H9 (cell line): ENCODE measurements around the gene NEDD4L. TPM values are rescaled to one million over a fixed set of nuclear protein-coding genes. Genes with fewer than 3 reads are reported as not detected.

ENCODE experiments used
- DNase-seq: peaks from one replicate; pipeline ENCODE4 v3.0.0-alpha.2; 2017
- H2AFZ ChIP-seq: one replicate; pipeline ENCODE4 v1.6.1; 2013; ENCODE audit warnings: mild to moderate bottlenecking, low read length, control low read depth, moderate library complexity
- H2AK5ac ChIP-seq: 2 replicates; pipeline ENCODE4 v1.6.1; 2013; ENCODE audit warnings: low read length, control low read depth, mixed read lengths; ENCODE audit not compliant: insufficient read length
- H2BK120ac ChIP-seq: one replicate; pipeline ENCODE4 v1.6.1; 2013; ENCODE audit warnings: low read depth, mild to moderate bottlenecking, low read length, control low read depth, inconsistent platforms; ENCODE audit not compliant: poor library complexity, severe bottlenecking
- H2BK12ac ChIP-seq: 2 replicates; pipeline ENCODE4 v1.6.1; 2013; ENCODE audit warnings: low read length, control low read depth, mixed read lengths, low read depth; ENCODE audit not compliant: insufficient read length
- H2BK15ac ChIP-seq: 2 replicates; pipeline ENCODE4 v1.6.1; 2013; ENCODE audit warnings: low read depth, low read length, control low read depth
- H2BK20ac ChIP-seq: one replicate; pipeline ENCODE4 v1.6.1; 2013; ENCODE audit warnings: low read depth, mild to moderate bottlenecking, low read length, control low read depth, inconsistent platforms; ENCODE audit not compliant: poor library complexity, severe bottlenecking
- H2BK5ac ChIP-seq: 2 replicates; pipeline ENCODE4 v1.6.1; 2013; ENCODE audit warnings: low read length, control low read depth, mixed read lengths; ENCODE audit not compliant: insufficient read length
- H3K14ac ChIP-seq: 2 replicates; pipeline ENCODE4 v1.6.1; 2013; ENCODE audit warnings: low read length, control low read depth; ENCODE audit not compliant: insufficient read depth
- H3K18ac ChIP-seq: 2 replicates; pipeline ENCODE4 v1.6.1; 2013; ENCODE audit warnings: low read depth, mild to moderate bottlenecking, mixed read lengths, low read length, control low read depth; ENCODE audit not compliant: insufficient read length
- H3K23ac ChIP-seq: 2 replicates; pipeline ENCODE4 v1.6.1; 2013; ENCODE audit warnings: low read length, control low read depth, mixed read lengths, low read depth; ENCODE audit not compliant: insufficient read length
- H3K23me2 ChIP-seq: 2 replicates; pipeline ENCODE4 v1.6.1; 2013; ENCODE audit warnings: low read depth, mild to moderate bottlenecking, mixed read lengths, low read length, control low read depth; ENCODE audit not compliant: insufficient read length, poor library complexity, severe bottlenecking
- H3K27ac ChIP-seq: 2 replicates; pipeline ENCODE4 v1.5.1; 2013; ENCODE audit warnings: low read length, control low read depth, mixed read lengths, low read depth; ENCODE audit not compliant: insufficient read length
- H3K27me3 ChIP-seq: 2 replicates; pipeline ENCODE4 v1.6.1; 2013; ENCODE audit warnings: low read length, control low read depth, inconsistent platforms; ENCODE audit not compliant: insufficient read depth
- H3K4ac ChIP-seq: 2 replicates; pipeline ENCODE4 v1.6.1; 2013; ENCODE audit warnings: low read depth, mild to moderate bottlenecking, control low read depth, inconsistent platforms, low read length, moderate library complexity
- H3K4me1 ChIP-seq: 2 replicates; pipeline ENCODE4 v1.6.1; 2013; ENCODE audit warnings: low read length, control low read depth, inconsistent platforms; ENCODE audit not compliant: insufficient read depth
- H3K4me2 ChIP-seq: 2 replicates; pipeline ENCODE4 v1.6.1; 2013; ENCODE audit warnings: low read length, control low read depth, mixed read lengths; ENCODE audit not compliant: insufficient read length, insufficient read depth
- H3K56ac ChIP-seq: 2 replicates; pipeline ENCODE4 v1.6.1; 2013; ENCODE audit warnings: low read depth, mild to moderate bottlenecking, mixed read lengths, low read length, control low read depth; ENCODE audit not compliant: insufficient read length
- H3K79me1 ChIP-seq: 2 replicates; pipeline ENCODE4 v1.6.1; 2013; ENCODE audit warnings: low read depth, mild to moderate bottlenecking, moderate library complexity, low read length, control low read depth, inconsistent platforms; ENCODE audit not compliant: insufficient read depth, poor library complexity, severe bottlenecking
- H3K79me2 ChIP-seq: 2 replicates; pipeline ENCODE4 v1.6.1; 2013; ENCODE audit warnings: low read length, control low read depth, inconsistent platforms; ENCODE audit not compliant: insufficient read depth
- H3K9ac ChIP-seq: 2 replicates; pipeline ENCODE4 v1.6.1; 2013; ENCODE audit warnings: low read length, control low read depth, mixed read lengths; ENCODE audit not compliant: insufficient read length; ENCODE audit errors: extremely low read depth
- H3K9me3 ChIP-seq: one replicate; pipeline ENCODE4 v1.6.1; 2013; ENCODE audit warnings: low read depth, low read length, inconsistent platforms; ENCODE audit not compliant: control insufficient read depth
- H3T11ph ChIP-seq: one replicate; pipeline ENCODE4 v1.6.1; 2013; ENCODE audit warnings: mild to moderate bottlenecking, low read length, control low read depth, inconsistent platforms
- H4K20me1 ChIP-seq: one replicate; pipeline ENCODE4 v1.6.1; 2013; ENCODE audit not compliant: control insufficient read depth, insufficient read length, insufficient read depth
- H4K5ac ChIP-seq: 2 replicates; pipeline ENCODE4 v1.6.1; 2013; ENCODE audit warnings: low read depth, mild to moderate bottlenecking, mixed read lengths, low read length, control low read depth; ENCODE audit not compliant: insufficient read length
- H4K8ac ChIP-seq: replicated peaks from 2 replicates; pipeline ENCODE4 v1.6.1; 2013; ENCODE audit warnings: low read length, control low read depth, mixed read lengths, low read depth; ENCODE audit not compliant: insufficient read length
- H4K91ac ChIP-seq: 2 replicates; pipeline ENCODE4 v1.6.1; 2013; ENCODE audit warnings: low read depth, mild to moderate bottlenecking, moderate library complexity, mixed read lengths, low read length, control low read depth; ENCODE audit not compliant: insufficient read length
- H3K27ac Mint-ChIP-seq, 3 experiments: 2 replicates in 2 of 3; 3 replicates in 1 of 3; pipeline ENCODE4 v1.8.0; 2020 to 2021; ENCODE audit warnings: mixed read lengths in 3 of 3, mild to moderate bottlenecking in 1 of 3, moderate library complexity in 1 of 3
- H3K27me3 Mint-ChIP-seq: 2 replicates; pipeline ENCODE4 v1.8.0; 2021; ENCODE audit warnings: low read depth, mild to moderate bottlenecking, moderate library complexity, mixed read lengths
- H3K36me3 Mint-ChIP-seq, 3 experiments: 2 replicates in 2 of 3; 3 replicates in 1 of 3; pipeline ENCODE4 v1.8.0; 2020 to 2021; ENCODE audit warnings: low read depth in 3 of 3, mixed read lengths in 3 of 3; ENCODE audit not compliant: insufficient read depth in 1 of 3
- H3K4me1 Mint-ChIP-seq, 2 experiments: 2 replicates each; pipeline ENCODE4 v1.8.0; 2020; ENCODE audit warnings: mixed read lengths in 2 of 2
- H3K4me3 Mint-ChIP-seq, 2 experiments: 2 replicates in 1 of 2; 3 replicates in 1 of 2; pipeline ENCODE4 v1.8.0; 2020 to 2021; ENCODE audit warnings: mild to moderate bottlenecking in 2 of 2, mixed read lengths in 2 of 2, moderate library complexity in 1 of 2
- H3K9me3 Mint-ChIP-seq, 2 experiments: 2 replicates in 1 of 2; 3 replicates in 1 of 2; pipeline ENCODE4 v1.8.0; 2020; ENCODE audit warnings: mild to moderate bottlenecking in 2 of 2, mixed read lengths in 2 of 2, moderate library complexity in 1 of 2
- CTCF ChIP-seq: fragments of 200-600 bp; sonication (generic); conservative IDR thresholded peaks from 3 replicates; pipeline ENCODE4 v1.8.0; 2021; ENCODE audit warnings: antibody characterized with exemption, mild to moderate bottlenecking
- WGBS: extraction: QIAGEN DNeasy Blood & Tissue Kit; methylation state at CpG from one replicate; pipeline ENCODE4 v1.1.7; 2013; ENCODE audit warnings: missing lambda C conversion rate, low lambda C conversion rate, mixed read lengths; ENCODE audit not compliant: insufficient read length; ENCODE audit errors: extremely low coverage; 5-methylcytosine and 5-hydroxymethylcytosine counted together
- total RNA-seq: library from RNA; stranded (reverse); gene quantifications from 2 replicates; pipeline ENCODE4 v1.2.1, GENCODE V29; 2021

The NEDD4L gene
- total RNA-seq, 1 experiment from 2014 or later, result 76.3 TPM

DNA sequence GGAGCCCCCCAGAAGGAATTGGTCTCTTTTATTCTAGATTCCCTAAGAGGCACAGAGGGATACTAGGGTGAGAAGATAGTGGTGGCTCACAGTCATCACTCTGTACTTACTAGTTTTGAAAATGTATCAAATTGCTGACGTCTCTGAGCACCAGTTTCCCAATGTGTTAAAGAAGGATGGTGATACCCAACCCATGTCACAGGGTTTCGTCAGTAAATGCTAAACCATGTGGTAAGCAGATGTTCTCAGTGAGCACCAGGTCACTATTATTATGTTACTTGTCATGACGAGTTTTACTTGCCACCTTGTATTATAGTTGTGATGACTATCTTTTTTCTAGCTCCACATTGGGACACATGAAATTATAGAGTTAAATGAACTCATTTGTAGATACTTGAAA is 54.7 kb downstream of the NEDD4L start:
- Histone ChIP-seq H3K9ac (no peak overlapping the region), H3T11ph (no peak overlapping the region), H2BK12ac (no peak overlapping the region), H3K4me2 (no peak overlapping the region), H4K91ac (no peak overlapping the region), H3K79me1 (no peaks in the 10 kb centered on the region), H3K14ac (no peak overlapping the region), H4K5ac (no peak overlapping the region), H2BK20ac (no peak overlapping the region), H2BK15ac (no peak overlapping the region), H3K4me1 (peaks cover 18% of the 10 kb centered on the region; the same call in 1 of the 2 replicates), H3K9me3 (no peaks in the 10 kb centered on the region), H3K4ac (no peak overlapping the region), H2BK5ac (no peak overlapping the region), H2AK5ac (no peak overlapping the region), H2BK120ac (no peak overlapping the region), H2AFZ (no peak overlapping the region), H3K27me3 (no peaks in the 10 kb centered on the region), H3K79me2 (no peaks in the 10 kb centered on the region; the same call in 1 of the 2 replicates), H3K23me2 (no peaks in the 10 kb centered on the region), H3K27ac (no peak overlapping the region), H3K18ac (no peak overlapping the region), H4K20me1 (no peaks in the 10 kb centered on the region), H3K56ac (no peak overlapping the region), H4K8ac (no peak overlapping the region), H3K23ac (no peak overlapping the region)
- WGBS, result no CpG with 5 or more reads among the region's 3 CpGs
- no peak overlapping the region for H3K4me3 Mint-ChIP-seq
- H3K27me3 Mint-ChIP-seq, result no peaks in the 10 kb centered on the region
- no peak for DNase-seq
- H3K27ac Mint-ChIP-seq, result no peak overlapping the region; a peak in 1 of 7 replicates
- H3K9me3 Mint-ChIP-seq, result no peaks in the 10 kb centered on the region
- peaks cover 67 to 71% of the 10 kb centered on the region in 2 experiments for H3K4me1 Mint-ChIP-seq
- TF ChIP-seq CTCF, result no peak
- H3K36me3 Mint-ChIP-seq, result peaks cover 0 to 2% (median 0%) of the 10 kb centered on the region in 3 experiments; a peak in 1 of 7 replicates
